Adrenal gland (tissue), 5 donors: ENCODE measurements around the gene TRIOBP.

ENCODE experiments used
- POLR2A ChIP-seq, 2 donors: fragments of 450-650 bp; IDR thresholded peaks; one replicate each; pipeline ENCODE4 v1.6.1; 2017; ENCODE audit warnings: antibody characterized with exemption in 2 of 2, mild to moderate bottlenecking in 2 of 2, moderate library complexity in 1 of 2
- TF ChIP-seq, protein P1 (sequence below), 6 experiments: fragments of 450-650 bp in 4 of 6; fragments of 200-600 bp in 2 of 6; sonication (generic) in 1 of 6; IDR thresholded peaks; 1 replicate in 5 of 6; 2 replicates in 1 of 6; pipeline versions ENCODE4 v1.5.1 to v1.8.0; 2016 to 2021; ENCODE audit warnings: antibody characterized with exemption in 6 of 6, mild to moderate bottlenecking in 2 of 6, moderate library complexity in 1 of 6
- donor health status: DM: no; HTN: no; CAD: no.

DNA sequence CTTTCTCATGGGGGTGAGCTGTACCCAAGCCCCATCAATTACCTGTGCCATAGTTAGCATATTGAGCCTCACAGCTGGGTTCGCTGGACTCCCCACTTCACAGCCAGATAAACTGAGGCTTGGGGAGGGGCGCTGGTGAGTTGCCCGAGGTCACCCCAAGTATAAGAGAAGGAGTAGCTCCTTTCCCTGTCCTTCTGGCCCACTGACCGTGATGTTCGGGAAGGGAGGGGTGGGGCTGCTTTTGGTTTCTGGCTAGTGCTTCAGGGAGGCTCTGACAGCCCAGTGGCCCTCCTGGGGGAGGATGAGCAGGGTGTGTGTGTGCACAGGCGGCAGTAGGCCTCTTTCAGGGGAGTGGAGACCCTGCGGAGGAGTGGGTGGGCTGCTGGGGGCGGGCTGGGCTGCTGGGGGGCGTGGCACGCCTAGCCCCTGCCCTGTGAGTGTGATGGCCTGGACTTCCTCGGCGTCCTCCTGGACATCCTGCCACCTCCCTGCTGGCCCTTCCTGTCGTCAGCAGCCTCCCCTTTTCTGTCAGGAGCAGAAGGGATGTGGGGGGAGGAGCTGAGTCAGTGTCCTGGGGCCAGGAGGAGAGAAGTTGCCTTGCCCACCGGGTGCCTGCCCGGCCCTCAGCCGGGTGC lies 50.3 kb downstream of the TRIOBP start:
- TF ChIP-seq, protein P1, sequence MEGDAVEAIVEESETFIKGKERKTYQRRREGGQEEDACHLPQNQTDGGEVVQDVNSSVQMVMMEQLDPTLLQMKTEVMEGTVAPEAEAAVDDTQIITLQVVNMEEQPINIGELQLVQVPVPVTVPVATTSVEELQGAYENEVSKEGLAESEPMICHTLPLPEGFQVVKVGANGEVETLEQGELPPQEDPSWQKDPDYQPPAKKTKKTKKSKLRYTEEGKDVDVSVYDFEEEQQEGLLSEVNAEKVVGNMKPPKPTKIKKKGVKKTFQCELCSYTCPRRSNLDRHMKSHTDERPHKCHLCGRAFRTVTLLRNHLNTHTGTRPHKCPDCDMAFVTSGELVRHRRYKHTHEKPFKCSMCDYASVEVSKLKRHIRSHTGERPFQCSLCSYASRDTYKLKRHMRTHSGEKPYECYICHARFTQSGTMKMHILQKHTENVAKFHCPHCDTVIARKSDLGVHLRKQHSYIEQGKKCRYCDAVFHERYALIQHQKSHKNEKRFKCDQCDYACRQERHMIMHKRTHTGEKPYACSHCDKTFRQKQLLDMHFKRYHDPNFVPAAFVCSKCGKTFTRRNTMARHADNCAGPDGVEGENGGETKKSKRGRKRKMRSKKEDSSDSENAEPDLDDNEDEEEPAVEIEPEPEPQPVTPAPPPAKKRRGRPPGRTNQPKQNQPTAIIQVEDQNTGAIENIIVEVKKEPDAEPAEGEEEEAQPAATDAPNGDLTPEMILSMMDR (IDR thresholded peaks at IDR 0.05), result no peak
- TF ChIP-seq POLR2A (IDR thresholded peaks at IDR 0.05), result peak in 1 of 2 donors; percentile 32
